Measurements from ENCODE around the gene DCTN4. TPM values are rescaled to one million over a fixed set of nuclear protein-coding genes. Genes with fewer than 3 reads are reported as not detected.
"Not testable (repeated sequence)": the region's sequence is repeated elsewhere in the genome, so short reads cannot be mapped to it uniquely, and the experiment has no call there.

Gene DCTN4
- total RNA-seq: 23.1 TPM

DNA sequence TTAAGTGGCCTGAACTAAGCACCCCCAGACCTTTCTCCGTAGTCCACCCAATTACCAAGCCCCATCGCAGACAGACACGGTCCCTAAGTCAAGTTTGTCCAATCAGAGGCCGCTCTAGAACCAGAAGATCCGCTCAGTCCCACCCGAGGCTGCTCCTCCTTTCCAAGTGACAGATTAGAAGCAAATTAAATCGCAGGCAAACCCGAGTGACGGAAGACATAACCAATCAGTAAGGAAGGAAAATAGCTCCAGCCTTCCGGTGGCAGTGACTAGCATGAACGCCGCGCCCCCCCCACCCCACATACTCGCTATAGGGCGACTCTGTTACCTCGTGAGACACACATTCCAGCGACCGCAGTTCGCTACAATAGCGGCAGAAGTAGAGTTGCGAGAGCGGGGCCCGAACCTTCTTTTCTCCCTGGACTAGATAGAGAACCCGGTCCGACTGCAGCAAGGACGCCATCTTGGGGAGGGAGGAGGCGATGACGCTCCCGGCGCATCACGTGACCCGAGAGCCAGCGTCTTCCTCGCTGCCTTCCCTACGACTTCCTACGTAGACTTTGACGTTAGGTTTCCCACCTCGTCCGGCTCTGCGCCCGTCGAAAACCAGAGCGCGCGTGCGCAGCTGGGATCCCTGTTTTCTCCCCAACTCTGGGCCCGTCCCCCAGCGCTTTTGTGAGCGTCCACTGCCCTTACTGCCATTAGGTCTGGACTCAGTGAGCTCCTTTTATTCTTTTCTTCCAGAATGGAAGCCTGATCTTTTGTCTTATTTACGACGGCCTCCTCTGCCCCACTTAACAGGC lies at the start of gene DCTN4:
TSS of gene DCTN4 (minus strand) at position 487 of the 803 bp plus-strand sequence. CDS start at position 463, 24 bp downstream.
- DNase-seq (ENCODE audit: low spot score) (peak; percentile 96), ATAC-seq (peak; percentile 92)

DNA sequence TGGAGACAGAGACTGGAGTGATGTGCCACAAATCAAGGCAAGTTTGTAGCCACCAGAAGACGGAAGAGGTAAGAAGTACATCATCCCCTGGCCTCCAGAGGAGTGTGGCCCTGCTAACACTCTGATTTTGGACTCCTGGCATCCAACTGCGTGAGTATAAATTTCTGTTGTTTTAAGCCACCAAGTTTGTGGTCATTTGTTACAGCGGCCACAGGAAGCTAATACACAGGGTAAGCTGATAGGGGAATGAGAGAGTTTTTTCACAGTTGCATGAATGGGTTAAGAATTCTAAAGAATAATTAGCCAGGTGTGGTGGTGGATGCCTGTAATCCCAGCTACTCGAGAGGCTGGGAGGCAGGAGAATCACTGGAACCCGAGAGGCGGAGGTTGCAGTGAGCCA lies 45.6 kb upstream of the DCTN4 start:
- no peak for ATAC-seq
- no peak for DNase-seq (ENCODE audit: low spot score)

DNA sequence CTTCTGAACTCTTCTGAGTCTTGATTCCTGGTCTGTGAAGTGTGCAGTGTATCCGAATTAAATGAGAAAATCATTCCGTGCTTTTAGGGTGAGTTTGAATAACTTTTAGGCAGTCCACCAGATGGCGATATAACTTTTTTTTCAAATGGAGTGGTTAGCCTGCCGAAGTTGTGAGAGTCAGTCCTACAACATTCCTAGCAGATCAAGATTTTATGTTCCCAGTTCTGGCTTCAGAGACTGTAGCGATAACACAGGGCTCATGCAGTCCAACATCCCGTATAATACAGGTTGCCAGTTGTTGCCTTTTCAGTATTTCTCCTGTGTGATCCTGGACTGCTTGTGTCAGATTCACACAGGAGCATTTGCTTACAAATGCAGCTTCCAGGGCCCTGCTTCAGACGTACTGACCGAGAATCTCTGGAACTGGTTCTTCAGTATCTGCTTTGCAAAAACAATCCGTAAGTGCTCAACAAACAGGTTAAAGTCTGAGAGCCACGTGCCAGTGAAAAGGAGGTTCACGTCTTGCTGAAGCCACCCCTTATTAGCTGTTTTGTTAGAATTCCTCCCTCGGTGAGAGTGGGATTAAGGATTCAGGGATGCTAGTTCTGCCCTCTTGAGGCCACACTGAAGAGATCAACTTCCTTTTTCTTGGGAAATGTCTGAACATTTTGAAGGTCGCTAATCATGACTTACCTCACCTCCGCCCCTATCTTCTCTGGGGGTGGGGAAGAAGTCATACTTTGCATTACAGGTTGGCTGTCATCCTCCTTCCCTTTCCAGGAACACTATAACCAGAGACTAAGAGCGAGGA lies 42.5 kb upstream of the DCTN4 start:
- no peak for DNase-seq (ENCODE audit: low spot score)
- no peak for ATAC-seq

DNA sequence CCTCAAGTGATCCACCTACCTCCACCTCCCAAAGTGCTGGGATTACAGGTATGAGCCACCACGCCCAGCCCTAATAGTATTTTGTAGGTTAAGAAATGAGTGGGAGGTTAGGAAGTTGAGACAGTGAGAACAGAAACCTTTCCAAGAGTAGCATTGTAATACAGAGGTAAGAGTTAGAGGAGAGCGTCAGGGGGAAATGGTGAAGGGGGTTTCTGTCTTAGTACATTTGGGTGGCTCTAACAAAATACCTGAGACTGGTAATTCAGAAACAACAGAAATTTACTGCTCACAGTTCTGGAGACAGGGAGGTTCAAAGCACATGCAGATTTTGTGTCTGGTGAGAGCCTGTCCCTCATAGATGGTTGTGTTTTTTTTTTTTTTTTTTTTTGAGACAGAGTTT lies 38.6 kb upstream of the DCTN4 start:
- no peak for DNase-seq (ENCODE audit: low spot score)
- ATAC-seq: no peak

DNA sequence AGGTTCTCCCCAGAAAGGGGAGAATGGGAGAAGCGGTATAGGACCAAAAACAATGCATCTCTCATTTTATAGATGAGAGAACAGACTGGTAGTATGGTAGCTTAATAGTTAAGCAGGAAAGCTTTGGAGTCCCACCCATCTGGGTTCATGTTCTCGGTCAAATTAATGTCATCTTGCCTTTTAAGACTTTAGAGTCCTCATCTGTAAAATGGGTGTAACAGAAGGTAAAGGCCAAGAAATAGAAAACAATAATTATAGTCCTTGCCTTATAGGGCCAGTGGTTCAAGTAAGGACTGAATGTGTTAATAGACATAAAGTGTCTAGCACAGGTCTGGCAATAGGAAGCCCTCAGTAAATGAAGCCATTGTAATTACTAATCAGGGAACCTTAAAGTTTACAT lies 36.1 kb upstream of the DCTN4 start:
- DNase-seq (ENCODE audit: low spot score): no peak
- ATAC-seq: no peak

DNA sequence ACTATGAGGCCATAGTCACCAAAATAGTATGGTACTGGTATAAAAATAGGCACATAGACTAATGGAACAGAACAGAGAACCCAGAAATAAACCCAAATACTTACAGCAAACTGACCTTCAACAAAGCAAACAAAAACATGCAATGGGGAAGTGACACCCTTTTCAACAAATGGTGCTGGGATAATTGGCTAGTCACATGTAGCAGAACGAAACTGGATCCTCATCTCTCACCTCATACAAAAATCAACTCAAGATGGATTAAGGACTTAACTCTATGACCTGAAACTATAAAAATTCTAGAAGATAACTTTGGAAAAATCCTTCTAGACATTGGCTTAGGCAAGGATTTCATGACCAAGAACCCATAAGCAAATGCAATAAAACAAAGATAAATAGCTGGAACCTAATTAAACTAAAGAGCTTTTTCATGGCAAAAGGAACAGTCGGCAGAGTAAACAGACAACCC lies 34.6 kb upstream of the DCTN4 start:
- not testable (repeated sequence) for DNase-seq (ENCODE audit: low spot score); ATAC-seq

DNA sequence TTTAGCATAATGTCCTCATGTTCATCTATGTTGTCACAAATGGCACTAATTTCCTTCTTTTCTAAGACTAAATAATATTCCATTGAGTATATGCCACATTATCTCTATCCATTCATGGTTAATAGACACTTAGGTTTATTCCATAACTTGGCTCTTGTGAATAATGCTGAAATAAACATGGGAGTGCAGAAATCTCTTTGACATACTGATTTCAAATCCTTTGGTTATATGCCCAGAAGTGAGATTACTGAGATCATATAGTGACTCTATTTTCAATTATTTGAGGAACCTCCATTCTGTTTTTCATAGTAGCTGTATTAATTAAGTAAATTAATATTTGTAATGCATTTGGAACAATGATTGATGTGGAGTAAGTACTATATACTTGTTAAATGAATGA lies 32.7 kb upstream of the DCTN4 start:
- no peak for ATAC-seq
- DNase-seq (ENCODE audit: low spot score): no peak

DNA sequence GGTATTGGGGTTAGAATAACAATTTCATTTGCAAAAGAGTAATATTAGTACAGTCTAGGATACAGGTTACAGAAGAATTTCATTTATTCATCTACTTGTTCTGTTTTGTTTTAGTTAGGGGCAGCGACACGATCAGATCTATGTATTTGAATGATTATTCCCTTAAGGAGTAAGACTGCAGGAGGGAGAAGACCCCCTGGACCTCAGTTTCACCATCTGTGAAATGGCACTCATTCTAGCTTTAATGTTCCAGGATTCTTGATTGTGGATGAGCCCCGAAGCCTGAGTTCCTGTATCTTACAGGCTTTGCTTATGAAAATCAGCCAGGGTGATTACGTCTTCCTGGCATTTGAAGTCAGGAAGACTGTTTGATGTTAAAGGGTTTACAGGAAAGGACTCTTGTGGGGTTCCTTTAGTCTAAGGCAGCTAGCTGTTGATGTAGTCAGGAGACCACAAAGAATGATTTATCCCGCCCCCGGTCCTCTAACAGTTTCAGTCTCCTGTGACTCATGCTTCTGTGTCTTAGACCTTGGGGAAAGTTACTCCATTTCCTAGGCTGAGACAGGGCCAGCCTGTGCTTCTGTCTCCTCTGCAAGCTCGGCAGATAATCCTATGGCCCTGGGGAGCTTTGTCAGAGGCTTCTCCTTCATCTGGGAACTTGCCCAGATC lies 31.3 kb upstream of the DCTN4 start:
- ATAC-seq (no peak), DNase-seq (ENCODE audit: low spot score) (no peak)

DNA sequence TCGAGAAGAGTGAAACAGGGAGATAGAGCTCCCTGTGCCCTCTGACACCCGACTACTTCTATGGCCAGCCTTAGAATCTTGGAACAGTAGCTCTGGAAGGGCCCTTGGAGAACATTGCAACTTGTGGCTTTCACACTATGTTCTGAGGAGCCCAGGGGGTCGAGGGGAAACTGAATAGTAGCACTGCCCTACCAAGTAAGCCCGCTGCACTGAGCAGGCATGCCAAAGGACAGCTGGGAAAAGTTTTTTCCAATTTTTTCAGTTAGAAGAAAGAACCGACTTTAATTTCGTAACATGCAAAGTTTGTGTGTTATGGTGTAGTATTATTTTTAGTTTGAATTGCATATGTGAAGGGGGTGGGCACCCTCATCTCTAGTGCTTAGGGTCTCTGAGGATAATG lies 30.6 kb upstream of the DCTN4 start:
- no peak for DNase-seq (ENCODE audit: low spot score)
- no peak for ATAC-seq

DNA sequence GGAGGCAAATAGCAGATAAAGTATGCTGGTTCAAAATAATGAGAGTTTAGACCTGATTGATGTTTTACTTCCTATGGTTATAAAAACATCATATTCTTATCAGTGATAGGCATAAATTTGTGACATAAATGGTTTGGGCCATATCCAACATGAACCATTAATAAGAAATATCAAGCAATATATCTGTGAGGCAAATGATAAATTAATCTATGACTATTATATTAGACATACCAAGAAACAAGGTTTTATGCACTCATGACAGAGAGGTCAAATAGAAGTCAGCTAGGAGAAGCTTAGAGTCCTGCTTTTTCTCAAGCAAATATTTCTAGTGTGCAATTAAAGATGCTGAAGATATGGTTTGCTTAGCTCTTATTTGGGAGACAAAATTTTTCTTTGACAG lies 30.2 kb upstream of the DCTN4 start:
- no peak for DNase-seq (ENCODE audit: low spot score)
- ATAC-seq: no peak

DNA sequence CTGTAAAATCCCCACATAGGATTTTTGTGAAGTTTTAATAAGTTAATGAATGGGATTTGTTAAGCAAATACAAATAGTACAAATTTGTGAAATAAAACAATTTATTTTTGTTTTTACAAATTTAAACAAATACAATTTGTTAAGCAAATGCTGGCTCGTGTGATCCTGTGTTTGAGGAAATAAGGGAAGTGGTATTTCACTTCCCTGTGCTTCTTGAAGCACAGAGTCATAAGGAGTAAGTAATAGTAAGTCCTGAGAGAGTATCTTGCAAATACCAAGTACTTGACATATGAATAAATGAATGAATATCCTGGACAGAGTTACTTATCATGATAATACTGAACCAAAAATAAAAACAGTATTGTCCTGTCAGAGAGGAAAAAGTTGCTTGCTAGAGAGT lies 28.8 kb upstream of the DCTN4 start:
- DNase-seq (ENCODE audit: low spot score) (no peak), ATAC-seq (no peak)

DNA sequence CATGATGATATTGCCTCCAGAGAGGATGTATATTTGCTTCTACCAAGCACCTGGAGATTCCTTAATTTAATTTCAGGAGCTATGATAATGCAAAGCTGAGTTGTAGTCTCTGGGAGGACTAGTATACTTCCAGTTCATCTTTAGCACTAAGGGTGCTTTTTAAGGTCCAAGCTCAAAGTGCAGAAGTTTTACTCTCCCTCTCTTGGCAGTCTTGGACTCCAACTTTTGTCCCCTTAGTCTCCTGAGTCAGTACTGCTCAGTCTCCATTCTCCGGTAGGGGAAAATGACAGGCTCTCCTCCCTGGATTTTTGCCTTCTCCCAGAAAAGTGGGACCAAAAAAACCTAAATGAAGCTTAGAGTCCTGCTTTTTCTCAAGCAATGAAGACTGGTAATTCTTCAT lies 28.1 kb upstream of the DCTN4 start:
- no peak for ATAC-seq
- no peak for DNase-seq (ENCODE audit: low spot score)

DNA sequence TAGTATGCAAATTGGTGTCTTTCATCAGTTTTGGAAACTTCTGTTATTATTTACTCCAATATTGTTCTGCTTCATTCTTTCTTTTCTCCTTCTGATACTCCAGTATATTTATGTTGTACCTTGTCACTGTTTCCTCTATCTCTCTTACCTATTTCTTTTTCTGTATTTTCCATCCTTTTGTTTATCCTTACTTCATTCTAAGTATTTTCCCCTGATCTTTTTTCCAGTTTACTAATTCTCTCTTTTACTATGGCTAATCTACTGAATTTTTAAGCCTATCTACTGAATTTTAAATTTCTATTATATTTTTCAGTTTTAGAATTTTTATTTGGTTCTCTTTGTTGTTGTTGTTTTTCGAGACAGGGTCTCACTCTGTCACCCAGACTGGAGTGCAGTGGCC lies 27.1 kb upstream of the DCTN4 start:
- ATAC-seq: no peak
- no peak for DNase-seq (ENCODE audit: low spot score)

DNA sequence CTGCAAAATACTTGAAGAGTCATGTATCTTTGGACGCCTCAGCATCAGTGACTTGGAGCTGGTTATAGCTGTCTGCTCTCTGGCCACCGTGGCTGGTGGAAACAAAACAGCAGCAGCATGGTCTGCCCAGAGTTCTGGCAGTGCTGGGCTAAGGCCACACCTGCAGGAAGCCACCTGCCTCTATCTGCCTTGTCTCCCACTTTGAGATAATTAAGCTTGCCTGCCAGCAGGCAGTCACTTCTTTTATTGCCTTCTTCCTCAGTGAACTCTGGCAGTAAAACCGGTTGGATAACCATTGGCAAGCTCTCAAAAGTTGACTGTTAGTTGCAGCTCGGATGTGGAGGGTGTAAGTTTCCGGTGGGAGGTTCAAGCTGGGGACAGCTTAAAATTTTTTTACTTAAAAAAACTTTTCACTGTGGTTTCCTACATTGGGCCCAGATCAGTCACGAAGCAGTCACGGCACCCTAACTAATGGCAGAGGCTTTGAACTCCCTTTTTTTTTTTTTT lies 24.7 kb upstream of the DCTN4 start:
- ATAC-seq (peak; percentile 30), DNase-seq (ENCODE audit: low spot score) (no peak)

DNA sequence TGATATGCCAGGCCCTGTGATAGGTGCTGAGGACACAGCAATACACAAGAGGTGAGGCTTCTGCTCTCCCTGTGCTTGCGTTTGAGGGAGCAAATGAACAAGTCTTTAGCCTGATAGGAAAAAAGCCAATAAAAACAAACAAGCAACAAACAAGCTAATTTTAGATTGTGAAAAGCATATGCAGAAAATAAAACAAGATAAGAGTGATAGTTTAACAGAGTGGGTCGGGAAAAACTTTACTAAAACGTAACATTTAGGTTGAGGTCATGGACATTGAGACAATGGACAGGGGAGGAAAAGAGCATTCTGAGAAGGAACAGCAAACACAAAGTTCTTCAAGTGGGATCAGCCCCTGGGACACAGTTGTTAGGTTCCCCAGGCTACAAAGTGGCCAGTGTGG lies 24.0 kb upstream of the DCTN4 start:
- no peak for DNase-seq (ENCODE audit: low spot score)
- ATAC-seq: no peak

DNA sequence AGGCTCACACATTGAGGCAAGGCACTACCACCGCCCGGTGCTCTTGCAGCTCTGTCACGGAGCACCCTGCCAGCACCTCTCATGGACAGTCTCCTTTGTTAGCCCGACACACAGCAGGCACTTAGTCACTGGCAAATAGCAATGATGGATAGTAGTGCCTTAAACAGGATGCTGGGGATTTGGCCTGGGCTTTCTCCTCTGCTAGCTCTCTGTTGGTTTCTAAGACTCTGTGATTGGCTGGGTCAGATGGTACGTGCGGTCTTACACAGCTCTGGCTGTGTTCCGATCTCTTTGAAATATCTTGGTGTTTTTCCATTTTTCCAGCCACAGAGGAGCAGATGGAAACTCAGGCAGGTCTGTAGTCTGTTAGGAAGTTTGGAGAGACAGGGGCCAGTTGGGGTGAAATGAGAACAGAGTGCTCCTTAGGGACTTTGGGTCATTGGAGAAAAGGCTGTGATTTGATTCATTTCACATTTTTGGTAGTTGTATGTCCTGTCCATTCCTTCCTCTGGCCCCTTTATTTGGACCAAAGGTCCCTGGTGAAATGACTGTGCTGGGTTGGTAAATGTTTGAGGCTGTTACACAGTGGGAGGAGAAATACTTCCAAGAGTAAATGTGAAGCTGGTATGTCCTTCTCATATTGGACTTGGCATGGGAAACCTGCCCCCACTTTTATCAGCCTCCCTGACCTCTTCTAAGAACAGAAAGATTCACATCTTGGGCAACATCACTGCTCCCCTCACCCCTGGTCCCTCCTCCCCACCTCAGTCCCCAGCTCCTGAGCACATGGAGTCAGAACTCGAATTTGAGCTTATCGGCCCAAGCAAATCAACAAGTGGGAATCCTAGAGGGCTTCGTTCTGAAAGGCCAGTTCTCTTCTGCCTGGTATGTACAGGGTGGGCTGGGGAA lies 23.1 kb upstream of the DCTN4 start:
- ATAC-seq (peak; percentile 5), DNase-seq (ENCODE audit: low spot score) (no peak)

DNA sequence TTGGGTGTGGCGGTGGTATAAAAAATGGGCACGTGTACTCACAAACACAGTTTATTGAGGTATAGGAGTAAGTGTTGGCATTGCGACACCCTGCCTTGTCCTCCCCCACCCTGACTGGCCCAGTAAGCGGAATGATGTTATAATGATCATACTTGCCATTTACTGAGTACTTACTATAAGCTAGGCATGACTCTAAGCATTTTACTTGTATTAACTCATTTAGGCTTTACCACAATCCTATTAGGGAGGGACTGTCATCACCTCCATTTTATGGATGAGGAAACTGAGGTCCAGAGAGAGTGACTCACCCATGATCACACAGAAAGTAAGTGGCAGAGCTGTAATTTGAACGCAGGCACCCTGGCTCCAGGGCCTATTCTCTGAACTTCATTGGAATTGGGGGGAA lies 22.0 kb upstream of the DCTN4 start:
- ATAC-seq (no peak), DNase-seq (ENCODE audit: low spot score) (no peak)

DNA sequence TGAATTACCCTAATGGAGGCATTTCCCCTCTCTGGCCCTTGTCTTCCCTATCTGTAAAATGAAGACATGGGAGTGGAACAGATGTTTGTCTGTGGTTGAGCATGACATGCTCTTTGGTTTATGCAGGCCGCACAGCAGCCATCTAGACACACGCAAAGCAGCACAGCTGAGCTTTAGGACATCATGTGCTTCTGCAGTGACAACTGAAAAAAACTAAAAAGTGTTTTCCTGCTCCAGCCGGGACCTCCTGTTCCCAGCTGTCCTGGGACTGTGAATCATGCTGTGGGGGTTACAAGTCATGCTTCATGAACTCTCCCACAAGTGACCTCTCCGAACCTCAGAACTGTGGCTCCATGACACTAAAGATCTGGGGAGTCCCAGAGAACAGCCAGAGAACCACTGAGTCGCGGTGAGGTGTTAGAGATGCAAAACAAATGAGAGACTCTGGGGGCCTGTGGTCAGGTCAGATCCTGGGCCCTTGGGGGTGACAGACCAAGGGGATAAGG lies 21.4 kb upstream of the DCTN4 start:
- ATAC-seq (no peak), DNase-seq (ENCODE audit: low spot score) (no peak)

DNA sequence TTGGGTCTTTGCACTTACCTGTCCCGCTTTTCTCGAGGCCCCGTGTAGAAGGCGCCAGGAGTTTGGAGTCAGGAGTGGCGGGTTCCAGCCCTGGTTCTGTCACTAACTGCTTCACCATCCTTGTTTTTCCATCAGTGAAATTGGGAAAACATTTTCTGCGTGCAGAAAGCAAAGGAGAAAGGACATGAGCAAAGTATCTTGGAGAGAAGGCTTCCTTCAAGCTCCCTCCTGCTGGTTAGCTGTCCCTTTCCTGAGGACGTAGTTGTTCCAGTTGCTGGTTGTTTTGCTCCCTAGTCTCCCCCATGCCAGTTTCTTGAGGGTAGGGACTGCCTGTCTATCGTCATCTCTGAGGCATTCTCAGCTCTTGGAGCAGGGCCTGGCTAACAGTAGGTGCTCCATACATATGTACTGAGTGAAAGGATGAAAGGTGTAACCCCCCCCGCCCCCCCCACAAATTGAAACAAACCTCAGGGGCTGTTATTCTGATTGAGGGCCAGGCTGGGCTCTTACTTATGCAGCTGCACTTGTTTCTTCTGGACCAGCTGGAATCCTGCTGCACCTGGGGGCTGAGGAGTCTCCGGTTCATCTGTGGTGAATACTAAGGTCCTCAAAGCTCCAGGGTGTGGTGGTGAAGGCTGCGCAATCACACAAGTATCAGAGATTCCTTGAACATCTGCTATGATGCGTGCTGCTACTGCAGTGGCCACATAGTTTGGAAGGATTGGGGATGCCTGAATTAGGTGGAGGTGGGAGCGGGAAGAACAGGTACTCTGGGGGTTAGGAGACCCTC lies 20.8 kb upstream of the DCTN4 start:
- DNase-seq (ENCODE audit: low spot score) (no peak), ATAC-seq (no peak)

All from left lobe of liver (tissue), 2 donors.